Activated naive CD4-positive, alpha-beta T cell treated with Interleukin-2 at 50 U/mL for 16 hours (primary cell): ENCODE results near the gene HGFAC.

Experiments
- DNase-seq: peaks from one replicate; pipeline ENCODE4 v3.0.0-alpha.2; 2020

The HGFAC gene

DNA sequence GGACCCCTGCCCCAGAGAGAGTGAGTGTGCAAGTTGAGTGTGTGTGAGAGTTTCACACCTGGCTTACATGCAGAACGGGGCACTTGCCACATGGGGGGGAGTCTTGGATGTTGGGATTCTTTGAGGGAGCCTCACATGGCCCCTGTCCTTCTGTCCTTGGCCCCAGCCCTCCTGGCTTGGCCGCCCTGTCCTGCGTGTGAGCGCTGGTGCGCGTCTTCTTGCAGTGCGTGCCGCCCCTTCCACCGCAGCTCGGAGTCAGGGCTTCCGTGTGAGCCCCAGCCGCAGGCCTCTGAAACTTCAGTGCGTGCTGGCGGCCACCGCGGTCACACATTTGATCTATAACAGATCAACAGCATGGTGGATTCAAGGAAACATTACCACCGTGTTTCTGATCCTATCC lies 30.1 kb upstream of the HGFAC start:
- no peak for DNase-seq

DNA sequence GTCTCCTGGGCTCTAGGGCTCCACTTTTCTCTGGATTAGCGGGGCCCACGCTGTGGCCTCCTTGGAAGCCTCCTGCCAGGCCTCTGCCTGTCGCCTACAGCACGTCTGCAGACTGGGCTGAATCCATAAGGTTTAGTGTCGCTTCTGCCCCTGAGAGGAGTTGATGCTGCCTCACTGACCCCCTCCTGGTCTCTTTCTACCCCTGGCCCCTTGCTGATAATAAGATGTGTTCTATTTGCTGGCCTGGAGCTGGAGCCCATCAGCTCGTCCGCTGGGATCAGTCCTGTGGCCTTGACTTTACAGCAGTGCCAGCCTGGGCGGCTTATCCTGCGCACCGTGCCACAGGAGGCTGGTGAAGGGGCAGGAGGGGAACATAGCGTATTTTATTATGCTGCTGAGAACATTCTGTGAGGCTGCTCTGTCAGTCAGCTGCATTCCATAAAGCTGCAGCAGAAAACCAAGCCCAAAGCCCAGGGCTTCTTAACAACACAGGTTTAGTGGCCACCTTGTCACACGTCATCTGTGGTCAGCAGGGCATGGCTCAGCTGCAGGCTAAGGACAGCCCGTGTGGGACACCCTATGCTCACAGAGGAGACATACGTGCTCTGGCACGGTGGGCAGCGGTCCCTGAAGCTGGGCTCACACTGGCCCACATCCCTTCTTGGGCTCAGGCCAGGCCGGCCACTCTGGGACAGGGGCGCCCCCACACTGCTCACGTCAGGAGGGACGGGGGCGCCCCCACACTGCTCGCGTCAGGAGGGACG lies 29.3 kb upstream of the HGFAC start:
- DNase-seq = no peak

DNA sequence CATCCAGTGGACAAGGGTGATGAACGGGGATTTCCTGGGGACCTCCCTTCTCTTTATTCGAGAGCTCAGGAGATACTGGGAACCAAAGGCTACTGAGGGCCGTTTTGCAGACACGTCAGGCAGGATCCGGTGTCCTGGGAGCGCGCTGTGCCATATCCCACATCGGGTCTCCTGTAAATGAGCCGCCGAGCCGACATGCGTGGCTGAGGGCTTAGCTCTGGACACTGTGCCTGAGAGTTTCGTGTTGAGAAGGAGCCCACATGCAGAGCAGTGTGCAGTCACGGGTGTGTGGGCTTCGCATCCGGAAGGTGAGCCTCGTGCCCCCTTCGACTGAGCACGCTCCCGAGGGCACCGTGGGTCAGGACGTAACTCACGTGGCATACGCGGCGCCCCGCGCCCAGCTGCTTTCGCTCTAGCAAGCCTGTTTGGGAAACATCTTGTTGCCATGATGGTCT lies 28.5 kb upstream of the HGFAC start:
- no peak for DNase-seq

DNA sequence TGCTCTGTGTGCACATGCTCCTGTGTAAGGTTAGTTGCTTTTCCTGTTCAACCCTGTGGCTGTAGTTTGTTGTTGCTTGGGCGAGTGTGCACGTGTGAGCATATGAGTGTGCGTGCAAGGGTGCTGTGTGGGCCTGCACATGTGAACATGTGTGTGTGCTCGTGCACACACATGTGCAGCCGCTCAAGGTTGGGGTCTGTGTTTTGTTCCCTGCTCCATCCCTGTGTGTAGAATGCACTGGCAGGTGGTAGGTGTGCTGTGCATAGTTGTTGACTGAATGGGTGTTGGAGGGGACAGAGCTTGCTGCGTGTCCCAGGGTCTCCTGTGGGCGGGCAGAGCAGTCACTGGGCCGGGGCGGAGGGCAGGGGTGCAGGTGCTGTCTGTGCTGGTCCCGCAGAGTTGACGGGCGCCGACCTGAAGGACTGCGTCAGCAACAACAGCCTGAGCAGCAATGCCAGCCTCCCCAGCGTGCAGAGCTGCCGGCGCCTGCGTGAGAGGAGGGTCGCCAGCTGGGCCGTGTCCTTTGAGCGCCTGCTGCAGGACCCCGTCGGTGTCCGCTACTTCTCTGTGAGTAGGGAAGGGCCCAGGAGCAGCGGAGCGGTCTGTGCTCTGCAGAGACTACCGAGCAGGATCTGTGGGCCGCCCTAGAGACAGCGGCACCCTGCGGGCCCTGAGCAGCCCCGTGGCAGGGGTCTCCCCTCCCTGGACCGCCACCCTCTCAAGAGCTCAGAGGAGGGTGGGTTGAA lies 27.9 kb upstream of the HGFAC start:
- no peak for DNase-seq

DNA sequence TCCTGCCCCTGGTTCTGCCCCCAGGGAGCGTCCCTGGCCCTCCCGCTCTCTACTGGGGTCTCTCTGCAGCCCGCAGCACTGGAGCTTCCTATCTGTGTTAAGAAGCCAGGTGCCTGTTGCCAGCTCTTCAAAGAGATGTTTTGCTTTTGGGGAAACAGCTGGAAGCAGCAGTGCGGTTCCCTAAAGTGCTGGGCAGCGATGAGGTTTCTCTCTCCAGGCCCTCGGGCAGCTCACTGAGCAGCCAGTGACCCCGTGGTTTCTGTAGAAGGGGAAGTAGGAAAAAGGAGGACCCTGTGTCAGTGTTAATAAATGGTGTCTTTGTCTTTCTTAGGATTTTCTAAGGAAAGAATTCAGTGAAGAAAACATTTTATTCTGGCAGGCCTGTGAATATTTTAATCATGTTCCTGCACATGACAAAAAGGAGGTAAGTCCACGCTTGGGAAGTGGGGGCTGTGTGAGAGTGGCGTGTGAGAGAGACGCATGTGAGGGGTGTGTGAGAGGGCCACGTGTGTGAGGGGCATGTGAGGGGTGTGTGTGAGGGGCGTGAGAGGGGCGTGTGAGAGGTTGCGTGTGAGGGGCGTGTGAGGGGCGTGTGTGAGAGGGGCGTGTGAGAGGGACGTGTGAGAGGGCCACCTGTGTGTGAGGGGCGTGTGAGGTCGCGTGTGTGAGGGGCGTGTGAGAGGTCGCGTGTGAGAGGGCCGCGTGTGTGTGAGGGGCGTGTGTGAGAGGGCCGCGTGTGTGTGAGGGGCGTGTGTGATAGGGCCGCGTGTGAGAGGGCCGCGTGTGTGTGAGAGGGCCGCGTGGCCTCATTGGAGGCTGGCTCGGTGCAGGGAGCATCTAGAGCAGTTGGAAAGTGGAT lies 27.1 kb upstream of the HGFAC start:
- no peak for DNase-seq

DNA sequence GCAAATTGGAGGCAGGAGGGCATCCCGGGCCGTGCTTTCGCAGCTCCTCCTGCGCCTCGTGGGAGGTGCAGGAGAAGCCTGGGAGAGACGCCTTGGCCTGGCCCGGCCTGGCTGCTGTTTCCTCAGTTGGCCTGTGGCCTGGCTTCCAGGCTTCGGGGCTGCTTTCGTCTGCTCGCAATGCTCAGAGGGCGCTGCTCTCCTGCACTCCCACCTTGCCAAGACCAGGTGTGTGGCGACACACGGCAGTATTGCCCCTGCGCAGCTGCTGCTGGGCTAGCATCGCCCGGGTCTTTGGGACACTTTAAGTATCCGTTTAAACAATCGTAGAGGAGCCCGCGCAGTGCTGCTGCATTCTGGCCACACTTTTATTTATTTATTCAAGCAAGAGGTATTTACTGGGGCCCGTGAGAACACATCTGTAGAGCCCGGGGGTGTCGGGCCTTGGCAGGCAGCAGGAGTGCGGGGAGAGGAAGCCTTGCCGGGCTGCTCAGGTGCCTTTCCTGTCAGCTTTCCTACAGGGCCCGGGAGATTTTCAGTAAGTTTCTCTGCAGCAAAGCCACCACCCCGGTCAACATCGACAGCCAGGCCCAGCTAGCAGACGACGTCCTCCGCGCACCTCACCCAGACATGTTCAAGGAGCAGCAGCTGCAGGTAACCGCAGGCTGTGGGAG lies 26.2 kb upstream of the HGFAC start:
- no peak for DNase-seq

DNA sequence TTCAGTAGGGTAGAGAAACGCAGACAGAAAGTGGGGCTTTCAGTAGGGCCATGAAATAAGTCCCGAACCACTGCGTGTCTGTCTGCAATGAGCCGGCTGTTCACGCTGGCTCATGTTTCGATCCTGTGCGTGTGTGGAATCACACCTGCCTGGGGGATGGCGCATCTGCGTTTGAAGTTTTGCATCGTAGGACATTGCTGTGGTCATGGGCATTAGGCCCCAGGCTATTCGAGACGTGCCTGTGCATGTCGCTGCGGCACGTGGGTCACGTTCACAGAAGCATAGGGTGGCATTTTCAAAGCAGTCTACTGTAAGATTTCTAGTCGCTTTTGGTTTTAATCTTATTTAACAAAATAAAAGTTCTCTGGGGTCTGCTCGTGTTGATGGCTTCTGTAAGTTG lies 25.5 kb upstream of the HGFAC start:
- no peak for DNase-seq

DNA sequence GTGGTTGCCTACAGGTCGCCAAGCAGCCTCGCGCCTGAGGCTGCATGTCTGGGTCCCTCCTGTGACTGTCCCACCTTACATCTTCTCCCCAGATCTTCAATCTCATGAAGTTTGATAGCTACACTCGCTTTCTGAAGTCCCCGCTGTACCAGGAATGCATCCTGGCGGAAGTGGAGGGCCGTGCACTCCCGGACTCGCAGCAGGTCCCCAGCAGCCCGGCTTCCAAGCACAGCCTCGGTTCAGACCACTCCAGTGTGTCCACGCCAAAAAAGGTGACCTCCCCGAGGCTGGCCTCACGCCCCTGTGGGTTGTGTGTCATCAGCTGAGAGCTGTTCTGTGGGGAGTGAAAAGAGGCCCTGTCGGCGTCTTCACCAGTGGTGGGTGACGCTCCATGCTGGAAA lies 24.9 kb upstream of the HGFAC start:
- DNase-seq = no peak

DNA sequence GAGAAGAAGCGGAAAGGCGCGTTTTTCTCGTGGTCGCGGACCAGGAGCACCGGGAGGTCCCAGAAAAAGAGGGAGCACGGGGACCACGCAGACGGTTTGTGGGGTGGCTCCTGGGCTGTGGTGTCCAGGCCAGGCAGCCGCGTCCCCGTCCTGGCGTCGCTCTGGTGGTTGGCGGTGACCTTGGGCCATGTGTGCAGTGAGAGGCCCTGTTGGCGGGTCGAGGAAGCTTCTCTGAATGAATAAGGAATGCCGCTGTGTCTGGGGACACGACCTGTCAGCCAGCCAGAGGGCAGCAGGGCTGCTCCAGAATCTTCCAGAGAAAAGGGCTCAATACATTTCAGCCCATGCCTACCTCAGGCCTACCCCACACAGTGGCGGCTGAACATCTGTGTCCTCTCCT lies 24.3 kb upstream of the HGFAC start:
- DNase-seq = no peak

DNA sequence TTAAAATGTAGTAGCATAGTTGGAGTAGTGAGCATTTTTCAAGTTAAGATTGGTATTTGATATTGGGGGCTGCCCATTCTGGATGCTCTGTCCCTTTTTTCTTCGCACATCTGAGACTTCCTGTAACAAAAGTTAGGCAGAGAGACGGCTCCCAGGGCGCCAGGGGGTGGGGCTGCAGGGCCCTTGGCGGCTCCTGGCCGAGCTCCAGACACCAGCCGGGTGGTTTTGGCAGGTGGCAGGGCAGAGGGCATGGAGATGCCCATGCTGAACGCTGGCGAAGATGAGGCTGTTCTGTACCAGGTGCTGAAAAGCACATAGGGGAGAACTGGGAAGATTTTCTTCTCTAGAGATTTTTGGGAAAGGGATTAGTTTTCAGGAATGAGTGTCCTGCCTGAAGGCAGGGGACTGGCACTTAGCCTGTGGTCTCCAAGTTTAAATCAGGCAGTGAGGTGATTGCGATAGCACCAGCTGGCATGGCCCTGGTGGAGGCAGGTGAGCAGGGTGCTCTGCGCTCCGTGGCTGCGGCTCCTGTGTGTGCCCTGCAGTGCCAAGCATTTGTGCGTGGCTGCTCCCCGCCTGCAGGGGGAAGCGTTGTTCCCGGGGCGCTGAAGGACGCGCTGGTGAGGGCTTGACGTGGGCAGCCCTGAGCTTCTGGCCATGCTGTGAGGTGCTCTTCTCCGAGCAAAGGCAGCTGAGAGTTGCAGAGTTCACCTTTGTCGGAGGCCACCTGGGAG lies 23.6 kb upstream of the HGFAC start:
- DNase-seq = no peak

DNA sequence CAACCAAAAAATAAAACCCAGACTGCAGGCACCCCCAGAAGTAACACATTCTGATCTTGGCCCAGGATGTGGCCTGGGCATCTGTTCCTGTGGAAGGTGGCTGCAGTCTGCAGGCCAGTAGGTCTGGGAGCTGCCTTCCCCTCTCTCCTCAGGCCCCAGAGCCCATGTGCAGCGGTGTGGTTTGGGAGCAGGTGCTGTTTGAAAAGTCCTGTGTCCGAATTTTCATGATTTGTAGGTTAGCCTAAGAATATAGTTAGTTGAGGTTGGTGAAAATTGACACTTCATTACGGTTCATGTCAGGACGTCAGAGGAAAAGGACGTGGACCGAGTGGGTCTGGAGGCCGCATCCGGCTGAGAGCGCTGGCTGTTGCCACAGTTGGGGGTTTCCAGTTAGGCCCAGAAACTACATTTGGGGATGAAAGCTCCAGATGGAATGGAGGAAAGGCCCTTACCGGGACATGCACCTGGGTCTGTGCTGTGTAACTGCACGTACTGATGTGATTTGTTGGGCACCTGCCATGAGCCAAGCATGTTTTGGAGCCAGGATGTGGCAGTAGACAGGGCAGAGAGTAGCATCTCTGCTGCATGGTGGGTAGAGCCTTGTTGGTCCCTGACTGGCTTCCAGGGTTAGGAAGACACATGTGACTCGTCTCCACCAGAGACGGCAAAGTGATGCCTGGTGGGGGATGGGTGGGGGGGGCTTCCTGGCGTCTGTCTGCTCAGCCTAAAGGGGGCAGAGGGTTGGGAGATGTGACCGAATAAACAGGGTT lies 21.7 kb upstream of the HGFAC start:
- DNase-seq = no peak

DNA sequence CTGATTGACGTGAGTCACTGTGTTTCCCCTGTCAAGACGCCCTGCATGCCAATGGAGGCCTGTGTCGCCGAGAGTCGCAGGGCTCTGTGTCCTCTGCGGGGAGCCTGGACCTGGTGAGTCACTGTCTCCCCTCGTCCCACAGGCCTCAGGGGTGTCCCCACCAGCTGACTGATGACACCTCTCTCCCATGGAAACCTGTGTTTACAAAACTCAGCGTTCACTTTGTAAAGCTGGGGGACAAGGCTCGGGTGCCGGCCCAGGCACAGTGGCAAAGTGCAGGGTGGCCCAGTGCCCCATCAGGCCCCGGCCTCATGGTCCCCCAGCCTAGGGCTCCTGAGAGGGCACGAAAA lies 21.2 kb upstream of the HGFAC start:
- no peak for DNase-seq

DNA sequence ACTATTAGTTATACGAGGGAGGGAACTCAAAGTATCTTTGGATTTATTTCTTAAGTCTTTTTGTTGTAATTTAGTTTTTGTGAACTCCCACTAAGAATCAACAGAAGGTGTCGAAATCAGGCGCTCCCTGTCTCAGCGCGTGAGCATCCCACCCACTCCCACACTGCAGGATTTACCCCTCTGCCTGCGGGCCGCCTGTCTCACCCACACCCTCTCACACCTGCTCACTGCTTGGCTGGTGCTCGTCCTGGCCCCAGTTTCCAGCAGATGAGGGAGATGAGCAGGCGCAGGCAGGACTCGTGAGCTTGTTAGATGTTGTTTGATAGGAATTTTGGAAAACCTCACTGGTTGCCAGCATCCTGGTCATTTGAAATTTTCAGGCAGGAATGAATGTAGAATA lies 20.8 kb upstream of the HGFAC start:
- DNase-seq = no peak

DNA sequence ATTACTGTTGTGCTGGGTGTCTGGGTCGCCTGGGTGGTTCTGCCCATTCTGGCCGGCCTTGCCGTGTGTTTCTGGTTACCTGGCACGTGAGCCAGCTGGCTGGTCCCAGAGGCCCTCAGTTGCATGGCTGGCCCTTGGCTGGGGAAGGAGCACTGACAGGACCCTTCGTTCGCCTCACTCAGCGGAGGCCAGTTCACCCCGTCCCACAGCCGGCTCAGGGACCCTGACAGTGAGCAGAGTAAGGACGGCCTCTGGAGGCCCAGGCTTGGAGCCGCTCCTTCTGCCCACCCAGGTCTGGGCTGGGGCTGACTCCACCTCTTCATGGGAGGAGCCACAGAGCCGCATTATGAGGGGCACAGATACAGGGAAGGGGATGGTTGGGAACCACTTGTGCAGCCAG lies 20.3 kb upstream of the HGFAC start:
- DNase-seq = no peak

DNA sequence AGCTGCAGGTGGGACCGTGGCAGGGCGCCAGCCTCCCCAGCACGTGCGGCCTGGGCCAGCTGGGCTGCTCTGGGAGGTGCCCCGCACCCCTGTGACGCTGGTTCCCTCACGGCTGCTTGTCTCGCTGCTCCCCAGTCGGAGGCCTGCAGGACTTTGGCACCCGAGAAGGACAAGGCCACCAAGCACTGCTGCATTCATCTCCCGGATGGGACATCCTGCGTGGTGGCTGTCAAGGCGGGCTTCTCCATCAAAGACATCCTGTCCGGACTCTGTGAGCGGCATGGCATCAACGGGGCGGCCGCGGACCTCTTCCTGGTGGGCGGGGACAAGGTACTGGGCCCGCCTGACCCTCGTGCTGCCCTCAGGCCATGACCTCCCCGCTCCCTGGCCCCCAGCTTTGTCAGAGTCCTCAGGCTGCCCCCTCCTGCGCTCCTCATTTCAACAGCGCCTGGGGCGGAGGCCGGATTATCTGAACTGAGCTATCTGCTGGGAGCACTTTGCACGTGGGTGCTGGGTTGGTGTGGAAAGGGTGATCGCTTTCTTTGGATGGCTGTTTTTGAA lies 19.4 kb upstream of the HGFAC start:
- DNase-seq = no peak

DNA sequence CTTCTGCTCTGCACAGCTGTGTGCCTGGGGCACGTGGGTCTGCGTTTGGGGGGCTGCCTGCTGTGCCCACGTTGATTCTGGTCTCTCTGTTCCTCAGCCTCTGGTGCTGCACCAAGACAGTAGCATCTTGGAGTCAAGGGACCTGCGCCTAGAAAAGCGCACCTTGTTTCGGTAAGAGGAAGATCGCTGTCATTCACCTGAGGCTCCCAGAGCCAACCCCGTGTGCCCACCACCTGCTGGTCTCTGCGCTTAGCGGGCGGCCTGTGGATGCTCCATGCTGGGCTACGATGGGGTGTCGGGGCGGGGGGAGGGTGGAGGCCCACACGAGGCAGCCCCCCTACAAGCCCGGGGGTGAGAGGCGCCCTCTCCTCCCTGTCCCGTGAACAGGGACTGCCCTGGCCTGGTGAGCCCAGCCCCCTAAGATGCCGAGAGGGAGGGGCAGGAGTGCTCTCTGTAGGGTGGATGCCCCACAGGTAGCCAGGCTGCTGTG lies 18.9 kb upstream of the HGFAC start:
- no peak for DNase-seq

DNA sequence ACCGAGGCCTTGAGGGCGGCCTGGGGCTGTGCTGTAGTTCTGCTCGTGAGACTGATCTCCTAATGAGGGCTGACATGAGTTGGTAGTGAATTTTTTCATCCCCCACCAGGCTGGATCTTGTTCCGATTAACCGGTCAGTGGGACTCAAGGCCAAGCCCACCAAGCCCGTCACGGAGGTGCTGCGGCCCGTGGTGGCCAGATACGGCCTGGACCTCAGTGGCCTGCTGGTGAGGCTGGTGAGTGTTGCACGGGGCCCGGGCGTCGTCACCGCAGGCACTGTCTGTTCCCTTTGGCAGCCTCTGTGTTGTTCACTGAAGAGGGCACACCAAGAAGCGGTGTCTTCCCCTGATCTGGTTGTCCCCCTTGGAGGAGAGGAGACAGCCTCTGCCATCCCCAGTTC lies 18.4 kb upstream of the HGFAC start:
- no peak for DNase-seq

DNA sequence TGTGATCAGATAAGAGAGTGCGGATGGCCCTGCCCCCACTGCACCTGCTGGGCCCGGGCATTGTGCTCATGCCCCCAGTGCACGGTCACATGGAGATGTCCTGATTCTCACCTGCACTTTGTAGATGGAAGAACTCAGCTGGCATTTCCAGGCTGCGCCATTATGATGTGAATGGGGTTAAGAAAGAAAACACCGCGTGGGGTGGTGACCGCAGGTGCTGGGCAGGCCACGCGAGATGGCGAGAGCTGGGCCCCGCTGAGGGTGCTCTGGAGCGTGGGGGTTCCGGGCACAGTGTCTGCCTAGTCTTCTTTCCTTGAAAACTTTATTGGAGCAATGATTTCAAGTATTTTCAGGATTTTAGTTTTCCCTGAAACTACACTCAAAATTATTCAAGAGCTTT lies 17.8 kb upstream of the HGFAC start:
- no peak for DNase-seq

DNA sequence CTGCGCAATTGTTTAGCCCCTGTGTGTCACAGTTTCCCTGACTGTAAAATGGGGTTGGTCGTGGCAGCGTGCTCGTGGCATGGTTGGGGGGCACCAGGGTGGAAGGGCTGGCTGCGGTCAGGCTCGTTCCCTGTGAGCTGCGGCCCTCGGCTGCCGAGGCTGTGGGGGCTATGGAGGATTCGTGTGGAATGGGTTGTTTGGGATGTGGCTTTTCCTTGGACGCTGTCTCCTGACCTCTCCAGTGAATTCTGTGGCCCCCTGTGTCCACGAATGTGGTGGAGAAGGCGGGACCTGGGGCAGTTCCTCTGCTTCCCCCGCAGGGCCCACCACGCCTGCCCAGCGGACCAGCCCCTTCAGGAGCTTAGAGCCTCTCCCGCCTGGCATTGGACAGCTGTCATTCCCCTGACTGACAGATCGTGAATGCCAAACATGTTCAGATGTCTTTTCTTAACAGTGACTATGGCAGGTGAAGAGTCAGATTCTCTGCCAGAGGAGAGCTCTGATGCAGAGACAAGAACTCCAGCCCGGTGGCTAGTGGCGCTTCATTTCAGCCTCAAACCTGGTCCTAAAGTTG lies 17.2 kb upstream of the HGFAC start:
- no peak for DNase-seq

DNA sequence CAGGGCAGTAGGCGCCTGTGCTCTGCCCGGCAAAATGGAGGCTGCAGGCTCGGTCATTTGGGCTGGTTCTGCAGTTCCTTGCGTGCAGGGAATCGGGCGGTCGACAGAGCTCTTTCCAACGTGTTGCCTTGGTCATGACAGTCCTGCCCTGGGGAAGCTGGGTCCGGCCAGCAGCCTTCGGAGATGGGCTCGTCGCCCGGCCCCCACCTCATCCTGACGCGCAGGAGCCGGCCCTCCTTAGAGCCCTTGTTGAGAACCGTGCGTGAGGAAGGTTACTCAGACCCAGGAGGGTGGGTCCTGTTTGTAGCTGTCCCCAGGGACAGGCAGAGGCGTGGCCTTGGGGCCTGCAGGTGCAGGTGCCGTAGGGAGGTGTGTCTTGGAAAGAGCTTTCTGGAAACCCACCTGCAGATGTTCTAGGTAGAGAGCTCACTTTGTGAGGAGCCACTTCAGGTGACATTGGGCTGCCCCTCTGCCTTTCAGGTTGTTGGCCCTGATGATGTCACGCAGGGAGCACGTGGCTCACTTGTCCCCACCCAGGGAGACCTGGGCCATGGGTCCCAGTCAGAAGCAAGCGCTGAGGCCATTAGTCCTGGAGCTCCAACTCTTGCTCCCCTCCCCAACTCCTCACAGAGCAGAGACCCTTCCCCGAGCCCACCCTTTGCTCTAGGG lies 15.2 kb upstream of the HGFAC start:
- no peak for DNase-seq
